NK-92 (cell line): ENCODE data around the gene SPTA1.
"Not testable (repeated sequence)": the region's sequence is repeated elsewhere in the genome, so short reads cannot be mapped to it uniquely, and the experiment has no call there.

Source experiments
- DNase-seq: peaks from one replicate; lab custom pipeline; 2025; ENCODE audit not compliant: unreplicated experiment; lab: John Stamatoyannopoulos, UW

The SPTA1 gene

DNA sequence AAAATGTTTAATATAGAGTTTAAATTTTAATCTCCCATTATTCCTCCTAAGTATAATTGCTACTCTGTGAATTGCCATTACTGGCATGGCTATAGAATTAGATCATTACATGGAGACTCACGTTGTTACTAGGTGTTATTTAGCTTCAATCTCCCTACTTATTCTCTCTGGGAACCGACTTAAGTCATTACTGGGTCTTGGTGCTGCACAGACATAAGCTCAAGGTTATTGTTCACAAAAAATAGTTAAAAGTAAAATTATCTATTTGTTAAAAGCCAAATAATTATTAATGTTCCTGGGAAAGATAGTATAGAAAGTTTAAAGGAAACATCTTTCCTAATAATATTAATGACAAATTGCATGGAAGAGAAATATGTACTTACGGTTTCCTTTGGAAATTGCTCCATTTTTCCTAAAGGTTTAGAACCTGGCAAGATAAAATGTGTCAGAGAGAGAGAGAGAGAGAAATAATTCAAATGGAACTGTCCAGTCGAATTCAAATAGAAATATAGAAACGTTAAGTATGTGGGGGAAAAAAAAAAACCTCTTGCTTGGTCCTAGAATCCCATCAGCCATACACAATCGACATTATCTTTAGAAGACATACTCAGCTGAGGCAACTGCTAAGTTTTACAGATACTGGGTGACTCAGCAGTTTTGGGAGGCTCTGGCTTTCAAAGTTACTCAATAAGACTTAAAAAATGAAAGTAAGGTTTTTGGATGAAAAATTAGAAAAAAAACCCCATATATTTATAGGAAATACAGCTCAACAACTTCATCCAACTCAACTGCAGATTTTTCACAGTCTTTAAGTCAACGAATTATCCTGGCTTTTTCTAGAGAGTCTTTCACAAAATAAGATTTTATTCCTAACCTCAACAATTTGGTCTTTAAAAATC lies at the start of gene SPTA1:
Gene SPTA1 (minus strand): TSS at position 605 of the 899 bp plus-strand sequence. CDS start 198 bp downstream, at position 407.
- no peak for DNase-seq

DNA sequence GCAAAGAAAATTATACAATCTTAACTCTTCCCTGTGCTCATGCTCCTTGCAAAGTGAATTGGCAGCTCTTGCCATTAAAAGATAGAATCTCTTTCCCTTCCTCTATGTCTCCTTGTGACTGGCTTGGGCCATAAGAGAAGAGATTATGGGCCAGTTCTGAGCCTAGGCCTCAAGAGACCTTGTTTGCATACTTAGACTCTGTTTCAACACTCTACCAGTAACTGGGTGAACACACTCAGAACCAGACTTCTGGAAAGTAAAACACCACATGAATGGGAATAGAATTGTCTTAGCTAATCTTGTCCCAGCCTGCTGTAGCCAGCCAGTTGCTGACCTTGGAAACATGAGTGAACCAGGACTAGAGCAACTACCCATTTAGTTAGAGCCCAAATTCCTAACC lies 49.3 kb upstream of the SPTA1 start:
- DNase-seq: no peak

DNA sequence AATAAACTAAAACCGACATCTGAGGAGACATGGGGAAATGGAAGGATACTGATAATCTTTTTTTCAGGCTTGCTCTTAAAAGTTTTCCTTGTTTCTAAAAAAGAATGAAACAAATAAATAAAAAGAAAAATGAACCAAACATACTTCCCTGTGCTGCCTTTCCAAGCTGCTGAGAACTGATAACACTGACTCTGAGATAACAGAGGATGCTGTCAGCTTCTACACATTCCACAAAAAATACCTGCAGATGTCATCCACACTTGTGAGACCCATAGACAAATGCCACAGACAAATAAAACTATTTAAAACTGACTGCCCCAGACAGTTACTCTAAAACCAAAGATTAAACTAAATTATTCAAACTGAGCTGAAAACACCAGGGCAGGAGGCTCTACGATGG lies 46.0 kb upstream of the SPTA1 start:
- no peak for DNase-seq

DNA sequence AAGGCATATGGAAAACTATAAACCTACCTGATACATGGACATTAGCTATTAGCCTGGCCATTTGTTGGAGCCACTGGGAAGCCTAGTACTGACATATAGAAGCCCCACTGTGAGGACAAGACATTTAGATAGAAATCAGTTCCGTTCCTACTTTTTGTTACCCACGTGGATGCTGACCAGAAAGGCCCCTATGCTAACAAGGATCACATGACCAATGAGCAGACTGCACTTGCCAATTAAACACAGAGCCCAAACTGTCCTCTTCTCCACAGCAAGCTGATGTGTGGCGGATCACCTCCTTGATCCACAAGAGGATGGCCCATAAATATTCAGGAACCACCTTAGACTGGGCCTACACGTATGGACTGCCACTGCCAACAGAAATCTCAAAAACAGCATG lies 45.2 kb upstream of the SPTA1 start:
- DNase-seq: no peak

DNA sequence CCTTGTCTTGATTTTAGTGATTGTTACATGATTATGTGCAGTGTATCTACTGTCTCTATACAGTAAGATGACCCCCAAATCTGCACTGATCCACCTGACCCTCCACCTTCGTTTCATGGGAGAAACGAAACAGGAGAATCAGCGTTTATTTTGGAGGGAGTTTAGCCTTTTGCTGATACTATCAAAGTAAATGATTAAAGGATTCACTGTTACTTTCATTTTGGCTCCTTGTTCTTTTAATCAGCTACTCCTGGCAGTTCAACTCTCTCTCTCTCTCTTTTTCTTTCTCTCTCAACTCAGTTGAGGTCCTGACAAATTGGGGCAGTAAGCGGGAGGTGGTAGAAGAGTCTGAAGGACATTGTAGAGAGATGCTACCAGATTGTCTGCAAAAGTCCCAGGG lies 43.9 kb upstream of the SPTA1 start:
- DNase-seq: no peak

DNA sequence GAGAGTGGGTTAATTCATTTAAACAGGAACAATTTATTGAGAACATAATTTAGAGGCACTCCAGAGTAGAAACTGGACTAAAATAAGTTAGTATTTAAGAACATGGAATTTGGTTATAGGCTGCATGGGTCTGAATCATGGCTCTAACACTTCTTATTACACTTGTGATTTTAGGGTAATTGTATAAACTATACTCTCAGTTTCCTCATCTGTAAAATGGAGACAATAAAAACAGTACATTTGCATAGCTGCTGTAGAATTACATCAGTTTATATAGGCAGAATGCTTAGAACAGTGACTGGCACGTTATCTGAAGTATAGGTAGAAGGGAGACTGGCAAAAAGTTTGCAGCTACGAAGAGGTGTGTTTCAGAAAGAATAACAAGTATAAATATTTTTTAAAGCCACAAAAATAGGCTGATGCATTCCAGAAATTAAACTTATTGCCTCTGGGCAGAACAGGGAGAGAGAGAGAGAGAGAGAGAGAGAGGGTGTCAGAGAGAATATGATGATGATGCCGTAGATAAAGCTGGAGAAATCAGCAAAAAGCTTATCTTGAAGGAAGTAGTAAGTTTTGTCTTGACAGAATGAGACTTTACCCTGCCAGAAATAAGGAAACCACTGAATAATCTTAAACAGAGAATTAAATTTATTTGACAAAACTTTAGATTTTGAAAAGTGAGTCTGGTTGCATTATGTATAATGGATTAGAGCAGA lies 42.2 kb upstream of the SPTA1 start:
- DNase-seq: no peak

DNA sequence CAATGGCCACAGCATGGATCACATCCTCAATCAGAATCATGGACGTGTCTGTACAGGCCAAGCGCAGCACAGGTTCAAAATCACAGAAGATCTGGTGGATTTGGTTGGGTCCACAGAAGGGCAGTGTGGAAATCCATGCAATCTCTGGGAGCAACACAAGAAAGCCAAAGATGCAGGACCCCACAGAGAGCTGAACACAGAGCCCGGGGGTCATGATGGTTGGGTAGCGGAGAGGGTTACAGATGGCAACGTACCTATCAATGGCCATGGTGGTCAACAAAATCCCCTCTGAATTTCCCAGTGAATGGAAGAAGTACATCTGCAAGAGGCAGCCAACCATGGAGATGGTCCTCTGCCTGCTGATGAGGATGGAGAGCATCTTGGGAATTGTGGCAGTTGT lies 37.9 kb upstream of the SPTA1 start:
- no peak for DNase-seq

DNA sequence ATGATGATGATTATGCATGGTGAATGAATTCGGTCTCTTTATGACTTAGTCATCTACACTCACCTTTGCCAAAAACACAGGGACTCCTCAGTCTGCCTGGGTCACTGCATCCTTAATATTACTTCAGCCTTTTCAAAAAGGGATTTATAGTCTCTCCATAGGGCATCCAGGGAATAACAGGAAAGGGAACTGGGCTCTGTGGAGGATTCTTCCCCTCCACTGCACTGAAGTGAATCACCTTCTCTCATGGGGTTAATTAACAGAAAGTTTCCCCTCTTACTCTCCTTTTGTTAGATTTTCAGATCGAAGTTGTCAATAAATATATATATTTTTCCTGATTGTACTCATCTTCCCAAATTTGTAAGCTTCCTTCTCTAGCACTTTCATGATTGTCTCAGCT lies 34.1 kb upstream of the SPTA1 start, which contains the start of gene OR6K3:
Gene OR6K3 (minus strand): TSS at position 101 of the 400 bp plus-strand sequence. CDS start 2,605 bp downstream, outside the sequence.
- DNase-seq: no peak

DNA sequence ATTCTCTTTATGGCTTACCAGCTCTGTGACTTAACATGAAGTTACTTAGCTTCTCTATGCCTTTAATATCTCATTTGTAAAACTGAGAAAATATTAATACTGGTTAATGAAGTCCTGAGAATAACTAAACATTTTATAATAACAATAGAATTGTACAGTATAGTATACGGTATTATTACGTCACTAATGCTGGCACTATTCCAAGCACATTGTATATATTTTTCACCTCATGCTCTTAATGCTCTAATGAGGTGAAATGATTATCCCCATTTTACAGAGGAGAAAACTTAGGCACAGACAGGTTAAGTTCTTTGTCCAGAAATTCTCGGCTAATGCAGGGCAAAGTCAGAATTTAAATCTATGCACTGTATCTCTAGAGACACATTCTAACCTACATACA lies 33.1 kb upstream of the SPTA1 start:
- DNase-seq: no peak

DNA sequence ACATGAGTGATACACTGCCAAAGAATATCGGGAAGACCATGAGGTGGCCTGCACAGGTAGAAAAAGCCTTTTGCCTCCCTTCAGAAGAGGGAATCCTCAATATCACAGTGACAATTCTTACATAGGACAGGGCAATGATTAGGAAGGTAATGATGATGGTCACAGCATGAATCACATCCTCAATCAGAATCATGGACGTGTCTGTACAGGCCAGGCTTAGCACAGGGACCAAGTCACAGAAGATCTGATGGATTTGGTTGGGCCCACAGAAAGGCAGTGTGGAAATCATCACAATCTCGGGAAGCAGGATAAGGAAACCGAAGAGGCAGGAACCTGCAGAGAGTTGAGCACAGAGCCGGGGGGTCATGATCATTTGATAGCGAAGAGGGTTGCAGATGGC lies 30.8 kb upstream of the SPTA1 start:
- DNase-seq: no peak

DNA sequence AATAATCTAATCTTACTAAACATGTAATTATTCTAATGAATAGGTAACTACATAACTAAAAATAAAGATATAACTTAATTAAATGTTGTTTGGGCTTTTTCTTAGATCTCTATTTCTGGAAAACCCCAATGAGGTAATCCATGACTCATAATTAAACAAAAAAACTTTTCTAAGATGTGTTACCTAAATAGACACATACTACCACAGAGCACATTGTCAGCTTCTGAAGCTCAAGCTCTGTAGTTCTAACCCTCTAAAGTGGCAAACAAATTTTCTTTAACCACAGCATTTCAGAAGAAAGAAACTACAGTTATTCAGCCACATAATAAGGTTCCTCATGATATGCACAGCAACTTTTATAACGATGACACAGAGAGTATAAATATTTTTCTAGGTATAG lies 29.8 kb upstream of the SPTA1 start:
- no peak for DNase-seq

DNA sequence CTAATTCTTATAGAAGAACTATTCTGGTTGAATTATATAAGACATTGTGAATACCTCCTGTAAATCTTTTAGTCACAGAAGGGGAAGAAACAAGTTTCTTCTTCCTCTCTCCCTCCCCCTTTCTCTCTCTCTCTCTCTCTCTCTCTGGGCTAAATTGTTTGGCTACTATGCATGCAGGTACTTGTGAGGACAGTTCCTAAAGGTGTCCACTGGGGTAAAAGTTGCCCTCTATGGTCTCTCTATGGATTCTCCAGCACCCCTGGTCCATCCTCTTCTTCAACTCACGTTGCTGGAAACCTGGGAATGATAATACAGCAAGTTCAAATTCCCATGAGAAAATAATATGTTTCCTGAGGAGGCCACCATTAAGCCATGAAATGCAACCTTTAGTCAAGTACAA lies 28.2 kb upstream of the SPTA1 start:
- no peak for DNase-seq

DNA sequence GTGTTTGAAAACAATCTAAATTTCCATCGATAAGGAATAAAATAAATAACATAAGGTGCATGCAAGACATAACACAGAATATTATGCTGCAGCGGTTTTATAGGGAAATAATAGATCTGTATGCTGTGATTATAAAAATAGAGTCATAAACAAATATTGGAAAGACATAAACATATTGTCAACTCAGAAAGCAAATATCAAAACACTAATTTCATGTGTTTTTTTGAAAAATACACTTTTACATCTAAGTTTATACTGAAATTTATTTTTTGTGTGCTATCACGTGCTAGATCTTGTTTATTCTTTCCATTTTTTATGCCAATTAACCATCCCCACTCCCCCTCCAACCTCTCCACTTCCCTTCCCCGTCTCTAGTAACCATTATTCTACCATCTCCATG lies 24.6 kb upstream of the SPTA1 start:
- no peak for DNase-seq

DNA sequence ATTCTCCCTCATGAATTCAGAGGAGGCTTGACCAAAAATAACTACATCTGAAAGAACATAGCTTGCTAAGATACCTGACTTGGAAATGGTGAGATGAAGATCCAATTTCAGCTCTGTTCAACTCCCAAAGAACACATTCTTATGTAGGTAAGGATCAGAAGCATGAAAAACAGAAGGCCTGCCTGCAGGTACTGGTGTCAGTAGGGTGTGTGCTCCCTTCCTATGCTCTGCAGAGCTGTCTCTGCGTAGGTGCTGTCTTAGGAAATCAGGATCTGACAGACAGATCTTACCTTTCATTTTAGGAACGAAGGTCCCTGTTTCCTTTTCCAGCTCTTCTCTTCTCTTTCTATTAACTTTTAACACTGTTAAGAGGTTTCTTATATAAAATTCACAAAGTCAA lies 19.6 kb upstream of the SPTA1 start:
- DNase-seq: no peak

DNA sequence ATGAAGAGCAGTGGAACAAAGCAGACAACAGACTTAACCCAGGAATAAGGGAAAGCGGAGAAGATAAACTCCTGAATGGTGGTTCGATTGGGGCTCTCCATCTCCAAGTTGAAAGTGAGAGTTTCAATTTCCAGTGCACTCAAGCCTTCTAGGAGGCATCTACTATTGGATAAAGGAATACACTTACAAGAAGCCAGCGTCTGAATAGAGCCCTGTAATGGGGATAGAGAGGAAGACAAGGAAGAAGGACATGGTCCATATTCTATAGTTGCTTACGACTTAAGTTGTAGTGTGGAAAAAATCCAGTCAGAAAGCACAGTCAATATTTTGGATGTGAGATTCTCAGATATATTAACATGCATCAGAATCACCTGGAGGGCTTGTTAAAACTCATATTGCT lies 14.0 kb upstream of the SPTA1 start, which contains the start of gene OR6K2:
Gene OR6K2 (minus strand): TSS at position 101 of the 400 bp plus-strand sequence. CDS start 0 bp downstream, at position 101.
- DNase-seq: no peak

DNA sequence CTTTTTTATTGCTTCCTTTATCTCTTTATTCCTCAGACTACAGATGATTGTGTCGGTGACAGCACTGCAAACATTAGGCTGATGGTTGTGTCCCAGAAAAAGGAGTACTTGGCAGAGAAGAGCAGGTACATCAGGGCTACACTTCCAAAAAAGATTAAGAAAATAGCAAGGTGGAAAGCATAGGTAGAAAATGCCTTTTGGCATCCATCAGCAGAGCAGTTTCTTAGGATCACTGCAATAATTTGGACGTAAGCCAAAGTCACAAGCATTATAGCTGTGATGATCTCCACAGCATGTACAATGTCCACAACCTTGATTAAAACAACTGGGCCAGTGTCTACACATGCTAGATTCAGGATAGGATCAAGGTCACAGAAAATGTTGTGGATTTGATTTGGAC lies 8.1 kb upstream of the SPTA1 start:
- DNase-seq: no peak

DNA sequence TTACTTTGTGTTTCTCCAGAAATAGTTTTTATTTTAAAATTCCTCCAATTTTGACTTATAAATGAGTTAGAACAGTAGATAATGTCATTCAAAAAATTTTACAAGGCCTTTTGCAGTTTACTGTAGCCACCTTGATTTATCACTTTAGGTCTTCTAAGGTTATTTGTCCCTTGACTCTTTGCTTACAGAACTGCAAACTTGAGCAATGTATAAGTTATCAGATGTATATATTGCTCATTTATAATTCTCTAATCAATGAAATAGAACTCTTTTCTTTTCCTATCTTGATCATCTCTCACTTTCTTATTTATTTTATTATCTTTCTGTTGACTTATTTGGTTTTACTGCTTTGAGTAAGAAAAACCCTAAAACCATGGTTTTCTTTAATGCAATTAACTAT lies 5.8 kb upstream of the SPTA1 start:
- DNase-seq: no peak

DNA sequence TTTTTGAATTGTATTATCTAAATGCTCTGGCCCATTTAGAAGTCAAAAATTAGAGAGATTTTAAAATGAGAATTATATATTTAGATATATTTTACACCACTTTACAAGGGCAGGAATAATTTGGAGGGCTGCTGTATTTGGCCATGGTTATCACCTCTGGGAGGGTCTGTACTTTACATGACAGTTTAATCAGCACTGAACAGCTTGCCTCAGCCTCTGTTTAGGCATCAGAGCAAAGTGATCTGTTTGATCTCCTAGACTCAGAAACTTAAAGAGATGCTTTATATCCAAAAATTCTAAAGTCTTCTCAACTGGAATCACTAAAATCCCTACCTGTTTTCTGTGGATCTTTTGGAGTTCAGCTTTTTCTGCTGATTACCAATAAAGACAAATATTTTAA lies 5.4 kb upstream of the SPTA1 start:
- no peak for DNase-seq

DNA sequence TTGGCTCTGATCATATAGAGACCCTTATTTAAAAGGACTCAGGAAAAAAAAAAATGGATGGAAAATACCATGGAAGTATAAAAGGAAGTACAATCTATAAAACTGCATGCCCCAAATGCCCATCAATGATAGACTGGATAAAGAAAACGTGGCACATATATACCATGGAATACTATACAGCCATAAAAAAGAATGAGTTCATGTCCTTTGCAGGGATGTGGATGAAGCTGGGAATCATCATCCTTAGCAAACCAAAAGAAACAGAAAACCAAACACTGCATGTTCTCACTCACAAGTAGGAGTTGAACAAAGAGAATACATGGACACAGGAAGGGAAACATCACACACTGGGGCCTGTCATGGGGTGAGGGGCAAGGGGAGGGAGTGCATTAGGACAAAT lies 4.6 kb upstream of the SPTA1 start:
- not testable (repeated sequence) for DNase-seq

DNA sequence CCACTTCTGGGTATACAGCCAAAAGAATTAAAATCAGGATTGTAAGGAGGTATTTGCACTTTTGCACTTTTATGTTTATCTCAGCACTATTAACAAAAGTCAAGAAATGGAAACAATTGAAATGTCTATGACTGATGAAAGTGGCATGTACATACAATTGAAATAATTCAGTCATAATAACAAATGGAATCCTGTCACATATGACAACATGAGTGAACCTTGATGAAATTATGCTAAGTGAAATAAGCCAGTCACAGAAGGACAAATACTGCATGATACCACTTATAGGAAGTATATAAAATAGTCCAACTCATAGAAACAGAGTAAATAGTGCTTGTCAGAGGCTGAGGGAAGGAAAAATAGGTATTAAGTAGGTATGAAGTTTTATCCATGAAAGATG lies 3.4 kb upstream of the SPTA1 start:
- DNase-seq: no peak

DNA sequence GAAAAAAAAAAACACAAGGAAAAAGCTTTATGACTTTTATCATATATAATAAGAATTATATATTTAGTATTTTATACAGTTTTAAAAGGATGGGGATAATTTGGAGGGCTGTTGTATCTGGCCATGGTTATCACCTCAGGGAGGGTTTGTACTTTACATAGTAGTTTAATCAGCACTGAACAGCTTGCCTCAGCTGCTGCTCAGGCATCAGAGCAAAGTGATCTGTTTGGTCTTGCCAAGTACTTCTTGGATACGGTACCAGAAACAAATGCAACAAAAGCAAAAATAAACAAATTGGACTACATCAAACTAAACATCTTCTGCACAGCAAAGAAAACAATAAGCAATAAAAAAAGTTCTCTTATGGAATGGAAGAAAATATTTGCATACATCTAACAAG lies 2.6 kb upstream of the SPTA1 start:
- DNase-seq: no peak

DNA sequence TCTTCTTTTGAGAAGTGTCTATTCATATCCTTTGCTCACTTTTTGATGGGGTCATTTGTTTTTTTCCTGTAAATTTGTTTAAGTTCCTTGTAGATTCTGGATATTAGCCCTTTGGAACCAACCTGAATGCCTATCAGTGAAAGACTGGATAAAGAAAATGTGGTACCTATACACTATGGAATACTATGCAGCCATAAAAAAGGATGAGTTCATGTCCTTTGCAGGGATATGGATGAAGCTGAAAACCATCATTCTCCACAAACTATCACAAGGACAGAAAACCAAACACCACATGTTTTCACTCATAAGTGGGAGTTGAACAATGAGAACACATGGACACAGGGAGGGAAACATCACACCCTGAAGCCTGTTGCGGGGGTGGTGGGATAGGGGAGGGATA lies 1.8 kb upstream of the SPTA1 start:
- DNase-seq: not testable (repeated sequence)
